GM19193 (cell line): ENCODE data around the gene PPP2R5E.

Experiments
- POLR2A ChIP-seq: IDR thresholded peaks from 4 replicates; pipeline ENCODE4 v1.6.1; 2011; ENCODE audit not compliant: insufficient read depth, insufficient read length; ENCODE audit errors: extremely low read depth

The PPP2R5E gene

DNA sequence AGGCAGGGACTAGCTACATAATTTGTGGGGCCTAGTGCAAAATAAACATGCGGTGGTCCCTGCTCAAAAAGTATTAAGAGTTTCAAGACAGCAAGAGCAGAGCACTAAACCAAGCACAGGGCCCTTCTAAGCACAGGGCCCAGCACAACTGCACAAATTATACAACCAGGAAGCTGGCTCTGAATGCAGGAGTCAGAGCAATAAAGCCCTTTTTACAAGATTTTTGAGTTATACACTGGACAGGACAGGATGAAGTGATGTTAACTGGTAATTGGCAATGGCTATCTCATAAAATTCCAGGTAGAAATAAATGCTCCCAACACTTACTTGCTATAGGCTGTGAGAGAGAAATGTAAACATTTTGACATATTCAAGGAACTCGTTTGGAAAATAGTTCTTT is 138.3 kb downstream of the PPP2R5E start:
- no peak for TF ChIP-seq POLR2A

DNA sequence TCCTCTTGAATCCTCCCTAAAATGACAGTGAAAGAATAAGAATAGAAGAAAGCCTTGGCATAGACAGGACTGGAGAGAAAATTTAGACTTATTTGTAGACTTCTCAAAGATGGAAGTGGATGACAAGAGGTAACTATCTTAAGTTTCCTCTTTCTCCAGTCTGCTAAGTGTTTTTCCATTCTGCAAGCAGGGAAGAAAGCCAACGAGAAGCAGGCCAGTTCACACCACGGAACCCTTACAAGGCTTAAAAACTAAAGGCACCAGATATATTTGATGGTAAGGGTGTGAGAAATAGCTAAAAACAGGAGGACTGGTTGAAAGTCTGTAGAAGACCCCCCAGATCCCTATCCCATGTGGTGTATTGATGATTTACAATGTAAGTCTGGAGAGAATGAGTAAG is 141.5 kb downstream of the PPP2R5E start:
- TF ChIP-seq POLR2A, result no peak

GRCh38 chr14:63398952-63399351 is 144.2 kb downstream of the PPP2R5E start:
- no peak for TF ChIP-seq POLR2A

GRCh38 chr14:63394841-63395240 is 148.3 kb downstream of the PPP2R5E start:
- no peak for TF ChIP-seq POLR2A

- no peak for TF ChIP-seq POLR2A
These were observed 148.7 kb downstream of the PPP2R5E start for GRCh38 chr14:63394432-63394831.

- no peak for TF ChIP-seq POLR2A
These were observed 150.2 kb downstream of the PPP2R5E start for GRCh38 chr14:63393012-63393411.

- TF ChIP-seq POLR2A, result no peak
These were observed 150.9 kb downstream of the PPP2R5E start for GRCh38 chr14:63392236-63392635.

DNA sequence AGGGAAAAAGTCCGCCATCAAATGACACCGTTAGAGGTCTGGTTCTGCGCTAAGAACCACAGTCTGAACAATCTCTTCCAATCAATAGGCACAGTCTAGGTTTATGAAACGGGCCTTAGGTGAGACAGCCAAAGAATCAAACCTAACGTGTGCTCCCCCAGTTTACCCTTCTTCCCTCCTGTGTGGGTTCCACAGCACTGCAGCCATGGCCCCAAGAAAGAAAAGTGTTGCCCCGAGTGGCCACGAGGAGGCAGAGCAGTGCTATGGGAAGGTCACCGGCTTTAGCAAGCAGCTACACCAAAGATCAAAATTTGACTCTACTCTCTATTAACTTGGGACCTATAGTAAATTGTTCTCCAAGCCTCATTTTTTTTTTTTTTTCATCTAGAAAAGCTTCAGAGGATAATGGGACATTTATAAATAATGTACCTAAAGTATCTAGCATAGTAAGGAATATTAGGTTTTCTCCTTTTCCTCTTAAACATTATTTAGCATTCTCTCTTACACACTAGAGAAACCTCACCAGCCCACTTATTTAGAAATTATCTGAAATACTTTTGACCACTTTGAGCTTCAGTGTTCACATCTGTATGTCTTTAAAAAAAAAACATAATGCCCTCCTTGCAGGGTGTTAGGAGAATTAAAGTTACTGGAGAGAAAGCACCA is 154.3 kb downstream of the PPP2R5E start:
- TF ChIP-seq POLR2A, result no peak

GRCh38 chr14:63387711-63388110 is 155.5 kb downstream of the PPP2R5E start:
- no peak for TF ChIP-seq POLR2A

DNA sequence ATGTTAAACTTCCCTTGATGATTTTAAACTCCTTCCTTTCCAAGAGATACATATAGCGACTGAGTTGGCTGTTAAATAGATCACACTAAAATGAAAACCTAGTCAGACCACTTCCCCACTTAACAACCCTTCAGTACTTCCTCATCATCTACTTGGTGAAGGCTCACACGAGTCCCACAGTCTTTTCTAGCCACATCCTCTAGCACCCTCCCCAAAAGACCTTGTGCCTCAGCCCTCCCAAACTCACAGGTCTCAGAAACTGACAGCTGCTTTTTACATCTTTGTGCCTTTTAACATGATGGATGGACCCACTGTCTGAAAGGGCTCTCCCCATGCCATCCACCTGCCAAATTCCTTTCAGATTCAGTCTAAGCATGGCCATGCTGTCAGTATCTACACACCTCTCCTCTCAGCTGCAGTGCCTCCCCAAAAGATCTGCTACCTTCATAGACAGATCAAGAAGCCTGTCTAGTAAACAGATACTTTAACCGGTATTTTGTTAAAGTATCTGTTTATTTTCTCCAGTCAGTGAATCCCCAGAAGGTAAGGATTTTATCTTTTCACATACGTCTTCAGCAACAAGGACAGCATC is 159.3 kb downstream of the PPP2R5E start:
- no peak for TF ChIP-seq POLR2A

GRCh38 chr14:63378444-63378843 is 164.7 kb downstream of the PPP2R5E start:
- TF ChIP-seq POLR2A, result no peak

DNA sequence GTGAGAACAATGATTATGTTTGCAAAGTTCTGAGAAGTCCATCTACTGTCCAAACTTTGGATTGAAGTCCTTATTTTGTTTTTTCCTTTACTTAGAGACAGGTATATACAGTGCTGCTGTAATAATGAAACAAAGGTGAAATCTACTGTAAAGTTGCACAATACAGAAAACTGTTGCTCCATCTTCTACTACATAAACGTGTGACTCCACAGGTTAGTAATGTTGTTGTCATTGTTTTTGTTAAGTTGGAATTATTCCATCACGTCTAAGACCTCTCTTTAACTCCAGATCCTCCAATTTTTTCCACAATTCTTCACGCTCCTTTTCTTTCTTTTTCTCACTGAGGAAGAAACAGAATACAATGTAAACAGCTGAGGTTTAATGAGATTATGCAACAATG is 167.4 kb downstream of the PPP2R5E start:
- no peak for TF ChIP-seq POLR2A

DNA sequence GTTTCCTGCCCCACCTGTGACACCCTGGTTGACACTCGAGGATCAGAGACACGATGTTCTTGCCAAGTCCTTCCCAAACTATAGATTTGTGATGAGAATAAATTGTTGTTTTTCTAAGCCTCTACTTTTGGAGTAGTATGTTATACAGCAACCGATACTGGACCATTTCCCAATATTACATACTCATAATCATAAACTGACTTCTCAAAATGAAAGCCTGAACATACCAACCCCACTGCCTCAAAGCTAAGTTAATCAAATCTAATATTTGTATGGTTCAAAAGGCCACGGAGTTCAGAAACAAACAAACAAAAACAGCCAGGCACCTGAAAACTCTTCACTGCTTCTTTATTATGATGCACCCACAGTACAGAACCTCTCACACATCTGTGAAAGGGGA is 172.1 kb downstream of the PPP2R5E start:
- no peak for TF ChIP-seq POLR2A

DNA sequence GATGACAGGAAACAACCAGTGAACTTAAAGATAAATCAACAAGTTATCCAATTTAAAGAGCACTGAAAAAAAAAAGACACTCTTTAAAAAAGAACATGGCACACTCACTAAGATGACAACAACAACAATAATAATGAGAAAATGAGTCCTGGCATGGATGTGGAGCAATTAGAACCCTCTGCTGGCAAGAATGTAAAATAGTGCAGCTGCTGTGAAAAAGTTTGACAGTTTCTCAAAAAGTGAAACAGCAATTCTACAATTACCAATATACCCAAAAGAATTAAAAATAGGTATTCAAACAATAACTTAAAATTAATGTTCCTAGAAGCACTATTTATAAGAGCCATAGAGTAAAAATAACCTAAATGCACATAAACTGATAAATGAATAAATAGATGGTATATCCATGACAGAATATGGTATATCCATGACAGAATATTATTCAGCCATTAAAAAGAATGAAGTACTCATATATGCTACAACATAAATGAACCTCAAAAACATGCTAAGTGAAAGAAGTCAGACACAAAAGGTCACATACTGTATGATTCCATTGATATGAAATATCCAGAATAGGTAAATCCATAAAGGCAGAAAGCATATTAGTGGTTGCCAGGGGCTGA is 175.3 kb downstream of the PPP2R5E start:
- no peak for TF ChIP-seq POLR2A

DNA sequence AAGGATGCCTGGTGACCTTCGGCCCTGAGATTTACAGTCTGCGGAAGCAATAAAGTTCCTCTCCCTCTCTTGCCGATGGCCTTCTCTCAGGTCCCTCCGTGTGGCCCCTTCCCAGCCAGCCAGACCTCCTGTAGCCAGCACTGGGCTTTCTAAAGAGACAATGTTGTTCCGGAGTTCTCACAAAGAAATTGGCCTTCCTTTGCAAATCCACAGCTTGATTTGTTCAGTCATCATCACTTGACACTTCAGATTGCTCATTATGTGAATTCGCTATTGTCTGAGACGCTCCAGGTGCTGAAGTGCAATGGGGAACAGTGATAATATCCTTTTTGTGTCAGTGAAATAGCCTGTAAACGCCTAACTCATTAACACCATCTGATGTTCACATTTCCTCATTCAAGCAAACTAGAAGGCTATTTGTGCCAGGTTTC is 180.8 kb downstream of the PPP2R5E start:
- TF ChIP-seq POLR2A, result no peak

- no peak for TF ChIP-seq POLR2A
These were observed 181.4 kb downstream of the PPP2R5E start for GRCh38 chr14:63361790-63362189.
